ENCODE results near the gene ZBTB2.

- TF ChIP-seq CTCF (IDR thresholded peaks at IDR 0.05) (no peak), POLR2A (IDR thresholded peaks at IDR 0.05) (no peak)
Measured at GRCh38 chr6:151400473-151400872, 9.1 kb upstream of the ZBTB2 start.

Data from body of pancreas (tissue), 4 donors.